Measurements from ENCODE around the gene MARK1. TPM values are rescaled to one million over a fixed set of nuclear protein-coding genes. Genes with fewer than 3 reads are reported as not detected.

Gene MARK1
- total RNA-seq, 1 experiment from 2014 or later = 13.9 TPM

DNA sequence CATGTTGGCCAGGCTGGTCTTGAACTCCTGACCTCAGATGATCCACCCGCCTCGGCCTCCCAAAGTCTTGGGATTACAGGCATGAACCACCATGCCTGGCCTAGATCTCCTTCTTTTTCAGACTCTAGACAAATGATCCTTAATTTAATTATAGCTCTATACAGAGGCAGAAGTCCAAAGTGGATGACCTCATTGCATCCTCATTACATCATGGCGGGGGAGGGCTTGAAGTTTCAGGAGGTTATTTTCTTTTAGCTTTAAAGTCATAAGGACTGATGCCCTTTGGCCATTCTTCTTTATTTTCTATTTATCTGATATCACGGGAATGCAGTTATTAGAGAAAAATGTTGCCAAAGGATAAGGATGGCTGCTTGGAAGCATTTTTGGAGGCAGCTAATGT, 14.1 kb upstream of the MARK1 start:
- Mint-ChIP-seq H3K27ac (no peak overlapping the region), H3K36me3 (no peaks in the 10 kb centered on the region), H3K27me3 (ENCODE audit: low read depth) (peaks cover 2% of the 10 kb centered on the region; the same call in 1 of the 2 replicates), H3K4me1 (peaks cover 16% of the 10 kb centered on the region), H3K9me3 (no peaks in the 10 kb centered on the region), H3K4me3 (no peak overlapping the region)
- CTCF ChIA-PET = interaction anchor here (1.3 kb wide), 1 partner anchor 233 kb away, joined by 3 read pairs; no protein-coding TSS in a partner anchor
- TF ChIP-seq, protein P1, sequence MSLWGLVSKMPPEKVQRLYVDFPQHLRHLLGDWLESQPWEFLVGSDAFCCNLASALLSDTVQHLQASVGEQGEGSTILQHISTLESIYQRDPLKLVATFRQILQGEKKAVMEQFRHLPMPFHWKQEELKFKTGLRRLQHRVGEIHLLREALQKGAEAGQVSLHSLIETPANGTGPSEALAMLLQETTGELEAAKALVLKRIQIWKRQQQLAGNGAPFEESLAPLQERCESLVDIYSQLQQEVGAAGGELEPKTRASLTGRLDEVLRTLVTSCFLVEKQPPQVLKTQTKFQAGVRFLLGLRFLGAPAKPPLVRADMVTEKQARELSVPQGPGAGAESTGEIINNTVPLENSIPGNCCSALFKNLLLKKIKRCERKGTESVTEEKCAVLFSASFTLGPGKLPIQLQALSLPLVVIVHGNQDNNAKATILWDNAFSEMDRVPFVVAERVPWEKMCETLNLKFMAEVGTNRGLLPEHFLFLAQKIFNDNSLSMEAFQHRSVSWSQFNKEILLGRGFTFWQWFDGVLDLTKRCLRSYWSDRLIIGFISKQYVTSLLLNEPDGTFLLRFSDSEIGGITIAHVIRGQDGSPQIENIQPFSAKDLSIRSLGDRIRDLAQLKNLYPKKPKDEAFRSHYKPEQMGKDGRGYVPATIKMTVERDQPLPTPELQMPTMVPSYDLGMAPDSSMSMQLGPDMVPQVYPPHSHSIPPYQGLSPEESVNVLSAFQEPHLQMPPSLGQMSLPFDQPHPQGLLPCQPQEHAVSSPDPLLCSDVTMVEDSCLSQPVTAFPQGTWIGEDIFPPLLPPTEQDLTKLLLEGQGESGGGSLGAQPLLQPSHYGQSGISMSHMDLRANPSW (CRISPR knock-in tag; conservative IDR thresholded peaks at IDR 0.05; ENCODE audit: low read depth) = no peak
- TF ChIP-seq PRRX2 (CRISPR knock-in tag; IDR thresholded peaks at IDR 0.05) = no peak
- TF ChIP-seq RELA (CRISPR knock-in tag; IDR thresholded peaks at IDR 0.05; ENCODE audit: borderline replicate concordance) = no peak
- no peak for DNase-seq (ENCODE audit: low spot score)
- POLR2A ChIA-PET = no interaction called here
- ATAC-seq = no peak

DNA sequence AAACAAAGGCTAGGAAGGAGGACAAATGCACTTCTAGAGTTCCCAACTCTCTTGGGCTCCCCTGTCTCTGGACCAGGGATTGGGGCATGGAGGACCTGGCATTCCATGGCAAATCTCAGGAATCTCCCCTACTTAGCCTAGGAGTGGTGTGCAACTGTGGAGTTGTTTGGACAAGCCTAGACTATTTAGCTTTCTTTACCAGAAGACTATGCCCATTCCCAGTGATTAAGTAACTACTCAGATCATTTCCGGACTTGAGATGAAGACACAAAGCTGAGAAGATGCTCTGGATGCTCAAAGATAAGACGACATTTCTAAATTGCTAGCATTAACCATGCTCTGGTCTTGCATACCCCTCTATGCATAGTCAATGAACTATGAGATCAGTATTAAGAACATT, 13.7 kb upstream of the MARK1 start:
- peaks cover 16% of the 10 kb centered on the region for H3K4me1 Mint-ChIP-seq
- H3K27me3 Mint-ChIP-seq (ENCODE audit: low read depth) = peaks cover 2% of the 10 kb centered on the region; the same call in 1 of the 2 replicates
- H3K36me3 Mint-ChIP-seq = no peaks in the 10 kb centered on the region
- CTCF ChIA-PET = interaction anchor here (1.3 kb wide), 1 partner anchor 234 kb away, joined by 3 read pairs; no protein-coding TSS in a partner anchor
- no peak overlapping the region for H3K27ac Mint-ChIP-seq
- TF ChIP-seq ETV6 (CRISPR knock-in tag; IDR thresholded peaks at IDR 0.05) = no peak
- no peak for TF ChIP-seq RELA (CRISPR knock-in tag; IDR thresholded peaks at IDR 0.05; ENCODE audit: borderline replicate concordance)
- TF ChIP-seq, protein P2, sequence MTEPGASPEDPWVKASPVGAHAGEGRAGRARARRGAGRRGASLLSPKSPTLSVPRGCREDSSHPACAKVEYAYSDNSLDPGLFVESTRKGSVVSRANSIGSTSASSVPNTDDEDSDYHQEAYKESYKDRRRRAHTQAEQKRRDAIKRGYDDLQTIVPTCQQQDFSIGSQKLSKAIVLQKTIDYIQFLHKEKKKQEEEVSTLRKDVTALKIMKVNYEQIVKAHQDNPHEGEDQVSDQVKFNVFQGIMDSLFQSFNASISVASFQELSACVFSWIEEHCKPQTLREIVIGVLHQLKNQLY (CRISPR knock-in tag; IDR thresholded peaks at IDR 0.05) = no peak
- TF ChIP-seq, protein P3, sequence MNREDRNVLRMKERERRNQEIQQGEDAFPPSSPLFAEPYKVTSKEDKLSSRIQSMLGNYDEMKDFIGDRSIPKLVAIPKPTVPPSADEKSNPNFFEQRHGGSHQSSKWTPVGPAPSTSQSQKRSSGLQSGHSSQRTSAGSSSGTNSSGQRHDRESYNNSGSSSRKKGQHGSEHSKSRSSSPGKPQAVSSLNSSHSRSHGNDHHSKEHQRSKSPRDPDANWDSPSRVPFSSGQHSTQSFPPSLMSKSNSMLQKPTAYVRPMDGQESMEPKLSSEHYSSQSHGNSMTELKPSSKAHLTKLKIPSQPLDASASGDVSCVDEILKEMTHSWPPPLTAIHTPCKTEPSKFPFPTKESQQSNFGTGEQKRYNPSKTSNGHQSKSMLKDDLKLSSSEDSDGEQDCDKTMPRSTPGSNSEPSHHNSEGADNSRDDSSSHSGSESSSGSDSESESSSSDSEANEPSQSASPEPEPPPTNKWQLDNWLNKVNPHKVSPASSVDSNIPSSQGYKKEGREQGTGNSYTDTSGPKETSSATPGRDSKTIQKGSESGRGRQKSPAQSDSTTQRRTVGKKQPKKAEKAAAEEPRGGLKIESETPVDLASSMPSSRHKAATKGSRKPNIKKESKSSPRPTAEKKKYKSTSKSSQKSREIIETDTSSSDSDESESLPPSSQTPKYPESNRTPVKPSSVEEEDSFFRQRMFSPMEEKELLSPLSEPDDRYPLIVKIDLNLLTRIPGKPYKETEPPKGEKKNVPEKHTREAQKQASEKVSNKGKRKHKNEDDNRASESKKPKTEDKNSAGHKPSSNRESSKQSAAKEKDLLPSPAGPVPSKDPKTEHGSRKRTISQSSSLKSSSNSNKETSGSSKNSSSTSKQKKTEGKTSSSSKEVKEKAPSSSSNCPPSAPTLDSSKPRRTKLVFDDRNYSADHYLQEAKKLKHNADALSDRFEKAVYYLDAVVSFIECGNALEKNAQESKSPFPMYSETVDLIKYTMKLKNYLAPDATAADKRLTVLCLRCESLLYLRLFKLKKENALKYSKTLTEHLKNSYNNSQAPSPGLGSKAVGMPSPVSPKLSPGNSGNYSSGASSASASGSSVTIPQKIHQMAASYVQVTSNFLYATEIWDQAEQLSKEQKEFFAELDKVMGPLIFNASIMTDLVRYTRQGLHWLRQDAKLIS (CRISPR knock-in tag; IDR thresholded peaks at IDR 0.05; ENCODE audit: borderline replicate concordance) = no peak
- TF ChIP-seq SMAD4 (CRISPR knock-in tag; IDR thresholded peaks at IDR 0.05) = no peak
- TF ChIP-seq, protein P4, sequence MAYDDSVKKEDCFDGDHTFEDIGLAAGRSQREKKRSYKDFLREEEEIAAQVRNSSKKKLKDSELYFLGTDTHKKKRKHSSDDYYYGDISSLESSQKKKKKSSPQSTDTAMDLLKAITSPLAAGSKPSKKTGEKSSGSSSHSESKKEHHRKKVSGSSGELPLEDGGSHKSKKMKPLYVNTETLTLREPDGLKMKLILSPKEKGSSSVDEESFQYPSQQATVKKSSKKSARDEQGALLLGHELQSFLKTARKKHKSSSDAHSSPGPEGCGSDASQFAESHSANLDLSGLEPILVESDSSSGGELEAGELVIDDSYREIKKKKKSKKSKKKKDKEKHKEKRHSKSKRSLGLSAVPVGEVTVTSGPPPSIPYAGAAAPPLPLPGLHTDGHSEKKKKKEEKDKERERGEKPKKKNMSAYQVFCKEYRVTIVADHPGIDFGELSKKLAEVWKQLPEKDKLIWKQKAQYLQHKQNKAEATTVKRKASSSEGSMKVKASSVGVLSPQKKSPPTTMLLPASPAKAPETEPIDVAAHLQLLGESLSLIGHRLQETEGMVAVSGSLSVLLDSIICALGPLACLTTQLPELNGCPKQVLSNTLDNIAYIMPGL (CRISPR knock-in tag; IDR thresholded peaks at IDR 0.05) = no peak
- no peak for TF ChIP-seq FOXP1 (CRISPR knock-in tag; IDR thresholded peaks at IDR 0.05; ENCODE audit: borderline replicate concordance)
- no peak for TF ChIP-seq ZNF138 (CRISPR knock-in tag; conservative IDR thresholded peaks at IDR 0.05)
- no peak for TF ChIP-seq MYBL2 (CRISPR knock-in tag; IDR thresholded peaks at IDR 0.05)
- TF ChIP-seq, protein P5, sequence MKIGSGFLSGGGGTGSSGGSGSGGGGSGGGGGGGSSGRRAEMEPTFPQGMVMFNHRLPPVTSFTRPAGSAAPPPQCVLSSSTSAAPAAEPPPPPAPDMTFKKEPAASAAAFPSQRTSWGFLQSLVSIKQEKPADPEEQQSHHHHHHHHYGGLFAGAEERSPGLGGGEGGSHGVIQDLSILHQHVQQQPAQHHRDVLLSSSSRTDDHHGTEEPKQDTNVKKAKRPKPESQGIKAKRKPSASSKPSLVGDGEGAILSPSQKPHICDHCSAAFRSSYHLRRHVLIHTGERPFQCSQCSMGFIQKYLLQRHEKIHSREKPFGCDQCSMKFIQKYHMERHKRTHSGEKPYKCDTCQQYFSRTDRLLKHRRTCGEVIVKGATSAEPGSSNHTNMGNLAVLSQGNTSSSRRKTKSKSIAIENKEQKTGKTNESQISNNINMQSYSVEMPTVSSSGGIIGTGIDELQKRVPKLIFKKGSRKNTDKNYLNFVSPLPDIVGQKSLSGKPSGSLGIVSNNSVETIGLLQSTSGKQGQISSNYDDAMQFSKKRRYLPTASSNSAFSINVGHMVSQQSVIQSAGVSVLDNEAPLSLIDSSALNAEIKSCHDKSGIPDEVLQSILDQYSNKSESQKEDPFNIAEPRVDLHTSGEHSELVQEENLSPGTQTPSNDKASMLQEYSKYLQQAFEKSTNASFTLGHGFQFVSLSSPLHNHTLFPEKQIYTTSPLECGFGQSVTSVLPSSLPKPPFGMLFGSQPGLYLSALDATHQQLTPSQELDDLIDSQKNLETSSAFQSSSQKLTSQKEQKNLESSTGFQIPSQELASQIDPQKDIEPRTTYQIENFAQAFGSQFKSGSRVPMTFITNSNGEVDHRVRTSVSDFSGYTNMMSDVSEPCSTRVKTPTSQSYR (CRISPR knock-in tag; IDR thresholded peaks at IDR 0.05) = no peak
- TF ChIP-seq, protein P6, sequence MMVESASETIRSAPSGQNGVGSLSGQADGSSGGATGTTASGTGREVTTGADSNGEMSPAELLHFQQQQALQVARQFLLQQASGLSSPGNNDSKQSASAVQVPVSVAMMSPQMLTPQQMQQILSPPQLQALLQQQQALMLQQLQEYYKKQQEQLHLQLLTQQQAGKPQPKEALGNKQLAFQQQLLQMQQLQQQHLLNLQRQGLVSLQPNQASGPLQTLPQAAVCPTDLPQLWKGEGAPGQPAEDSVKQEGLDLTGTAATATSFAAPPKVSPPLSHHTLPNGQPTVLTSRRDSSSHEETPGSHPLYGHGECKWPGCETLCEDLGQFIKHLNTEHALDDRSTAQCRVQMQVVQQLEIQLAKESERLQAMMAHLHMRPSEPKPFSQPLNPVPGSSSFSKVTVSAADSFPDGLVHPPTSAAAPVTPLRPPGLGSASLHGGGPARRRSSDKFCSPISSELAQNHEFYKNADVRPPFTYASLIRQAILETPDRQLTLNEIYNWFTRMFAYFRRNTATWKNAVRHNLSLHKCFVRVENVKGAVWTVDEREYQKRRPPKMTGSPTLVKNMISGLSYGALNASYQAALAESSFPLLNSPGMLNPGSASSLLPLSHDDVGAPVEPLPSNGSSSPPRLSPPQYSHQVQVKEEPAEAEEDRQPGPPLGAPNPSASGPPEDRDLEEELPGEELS (CRISPR knock-in tag; IDR thresholded peaks at IDR 0.05) = no peak
- TF ChIP-seq JAZF1 (CRISPR knock-in tag; IDR thresholded peaks at IDR 0.05) = no peak
- TF ChIP-seq, protein P7, sequence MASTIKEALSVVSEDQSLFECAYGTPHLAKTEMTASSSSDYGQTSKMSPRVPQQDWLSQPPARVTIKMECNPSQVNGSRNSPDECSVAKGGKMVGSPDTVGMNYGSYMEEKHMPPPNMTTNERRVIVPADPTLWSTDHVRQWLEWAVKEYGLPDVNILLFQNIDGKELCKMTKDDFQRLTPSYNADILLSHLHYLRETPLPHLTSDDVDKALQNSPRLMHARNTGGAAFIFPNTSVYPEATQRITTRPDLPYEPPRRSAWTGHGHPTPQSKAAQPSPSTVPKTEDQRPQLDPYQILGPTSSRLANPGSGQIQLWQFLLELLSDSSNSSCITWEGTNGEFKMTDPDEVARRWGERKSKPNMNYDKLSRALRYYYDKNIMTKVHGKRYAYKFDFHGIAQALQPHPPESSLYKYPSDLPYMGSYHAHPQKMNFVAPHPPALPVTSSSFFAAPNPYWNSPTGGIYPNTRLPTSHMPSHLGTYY (CRISPR knock-in tag; IDR thresholded peaks at IDR 0.05) = no peak
- no peak for TF ChIP-seq NR1H2 (CRISPR knock-in tag; IDR thresholded peaks at IDR 0.05)
- TF ChIP-seq ZBTB21 (CRISPR knock-in tag; IDR thresholded peaks at IDR 0.05; ENCODE audit: borderline replicate concordance) = no peak
- no peak for TF ChIP-seq ZNF671 (CRISPR knock-in tag; IDR thresholded peaks at IDR 0.05)
- no peaks in the 10 kb centered on the region for H3K9me3 Mint-ChIP-seq
- POLR2A ChIA-PET = no interaction called here
- H3K4me3 Mint-ChIP-seq = no peak overlapping the region
- DNase-seq (ENCODE audit: low spot score) (no peak), ATAC-seq (no peak)

Data from WTC11 (cell line).